Measurements from ENCODE around the gene ZNF536.

Gene ZNF536

DNA sequence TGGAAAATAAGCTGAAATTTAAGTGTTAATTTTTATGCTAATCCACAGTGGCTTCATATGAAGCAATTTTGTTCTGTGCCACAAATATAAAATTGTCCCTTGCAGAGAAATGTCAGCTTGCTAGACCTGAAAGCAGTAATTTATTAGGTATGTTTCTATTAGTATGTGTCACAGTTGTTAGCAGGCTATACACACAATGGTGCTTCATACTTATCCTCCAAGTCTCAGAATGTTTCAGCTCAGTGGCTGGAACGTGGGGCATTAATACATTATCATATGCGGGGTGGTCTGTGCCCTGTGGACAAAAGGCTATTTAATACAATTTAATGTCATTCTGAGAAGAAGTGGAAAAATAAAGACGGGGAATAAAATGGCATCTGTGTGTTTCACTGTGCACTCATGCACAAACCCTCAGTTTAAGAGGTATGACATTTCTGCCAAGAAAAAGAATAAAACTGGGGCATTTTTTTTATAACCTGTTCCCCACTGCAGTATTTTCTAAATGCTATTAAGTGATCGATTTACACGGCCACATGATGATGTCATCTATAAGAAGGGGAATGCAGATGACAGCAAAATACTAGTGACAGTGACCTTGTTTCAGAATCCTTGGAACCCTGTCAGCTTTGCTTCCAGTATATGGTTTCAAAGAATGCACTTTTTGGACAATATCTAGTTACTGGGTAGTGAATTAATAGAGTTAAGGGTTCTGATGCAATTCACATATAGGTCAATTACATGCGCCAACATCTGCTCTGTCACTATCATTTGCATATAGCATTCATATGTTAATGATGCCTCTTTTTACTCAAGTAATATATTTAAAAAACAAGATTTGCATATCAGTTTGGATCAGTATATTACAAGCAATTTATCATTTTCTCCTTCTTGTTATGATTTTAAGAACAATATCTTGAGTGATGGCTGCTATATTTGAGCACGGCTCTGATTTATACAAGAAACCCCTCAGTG lies 21.2 kb upstream of the ZNF536 start:
- FAIRE-seq: no peak

DNA sequence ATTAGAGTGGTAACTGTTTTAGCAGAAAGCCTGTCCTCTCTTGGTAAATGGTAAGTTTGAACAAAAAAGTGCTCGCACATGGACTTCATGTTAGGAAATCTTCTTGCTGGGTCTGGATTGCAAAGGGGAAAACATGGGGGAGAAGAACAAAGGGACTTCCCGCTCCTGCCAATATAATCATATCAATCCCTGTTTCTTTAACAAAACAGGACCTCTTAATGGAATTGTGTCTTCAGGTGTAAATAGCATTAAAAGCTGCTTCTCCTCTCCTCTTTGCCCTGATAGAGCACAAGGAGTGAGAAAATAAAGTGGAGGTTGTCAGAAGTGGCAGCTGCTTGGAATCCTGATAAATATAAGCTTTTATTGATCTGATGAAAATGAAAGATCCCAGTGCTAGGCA lies 20.4 kb upstream of the ZNF536 start:
- DNase-seq (ENCODE audit: insufficient read length, low spot score) (no peak), FAIRE-seq (no peak)
- TF ChIP-seq, protein P1, sequence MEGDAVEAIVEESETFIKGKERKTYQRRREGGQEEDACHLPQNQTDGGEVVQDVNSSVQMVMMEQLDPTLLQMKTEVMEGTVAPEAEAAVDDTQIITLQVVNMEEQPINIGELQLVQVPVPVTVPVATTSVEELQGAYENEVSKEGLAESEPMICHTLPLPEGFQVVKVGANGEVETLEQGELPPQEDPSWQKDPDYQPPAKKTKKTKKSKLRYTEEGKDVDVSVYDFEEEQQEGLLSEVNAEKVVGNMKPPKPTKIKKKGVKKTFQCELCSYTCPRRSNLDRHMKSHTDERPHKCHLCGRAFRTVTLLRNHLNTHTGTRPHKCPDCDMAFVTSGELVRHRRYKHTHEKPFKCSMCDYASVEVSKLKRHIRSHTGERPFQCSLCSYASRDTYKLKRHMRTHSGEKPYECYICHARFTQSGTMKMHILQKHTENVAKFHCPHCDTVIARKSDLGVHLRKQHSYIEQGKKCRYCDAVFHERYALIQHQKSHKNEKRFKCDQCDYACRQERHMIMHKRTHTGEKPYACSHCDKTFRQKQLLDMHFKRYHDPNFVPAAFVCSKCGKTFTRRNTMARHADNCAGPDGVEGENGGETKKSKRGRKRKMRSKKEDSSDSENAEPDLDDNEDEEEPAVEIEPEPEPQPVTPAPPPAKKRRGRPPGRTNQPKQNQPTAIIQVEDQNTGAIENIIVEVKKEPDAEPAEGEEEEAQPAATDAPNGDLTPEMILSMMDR (IDR thresholded peaks at IDR 0.05; ENCODE audit: insufficient read depth, missing control alignments): no peak

More for the DNA sequence above, 21.2 kb upstream of the ZNF536 start:
- TF ChIP-seq, protein P1 (IDR thresholded peaks at IDR 0.05; ENCODE audit: insufficient read depth, missing control alignments): no peak
- DNase-seq (ENCODE audit: insufficient read length, low spot score): no peak

DNA sequence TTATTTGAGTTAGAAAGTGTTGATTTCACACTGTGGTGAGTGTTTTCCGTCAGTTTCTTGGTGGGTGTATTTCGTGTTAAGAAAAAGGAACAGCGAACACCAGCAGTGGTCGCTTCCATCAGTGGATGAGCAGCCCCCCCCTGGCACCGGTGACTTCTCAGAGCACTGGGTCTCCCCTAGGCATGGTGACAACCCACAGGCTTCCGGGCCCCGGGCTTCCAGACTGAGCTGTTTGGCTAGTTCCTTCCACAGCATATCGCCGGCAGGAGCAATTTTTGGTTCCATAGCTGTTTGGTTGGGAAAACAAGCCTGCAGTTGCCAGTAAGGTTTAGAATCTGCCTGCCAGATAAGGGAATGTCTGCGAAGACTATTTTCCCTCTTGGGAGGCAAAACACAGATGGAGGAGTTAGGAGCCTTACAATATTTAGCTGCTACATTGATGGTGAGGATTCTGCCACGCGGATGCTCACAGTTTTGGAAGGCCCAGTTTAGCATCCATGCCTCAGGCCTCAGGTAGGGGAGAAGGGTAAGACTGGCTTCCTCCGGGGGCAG lies 18.7 kb upstream of the ZNF536 start:
- DNase-seq (ENCODE audit: insufficient read length, low spot score) (no peak), FAIRE-seq (no peak)
- TF ChIP-seq, protein P1 (IDR thresholded peaks at IDR 0.05; ENCODE audit: insufficient read depth, missing control alignments): no peak

DNA sequence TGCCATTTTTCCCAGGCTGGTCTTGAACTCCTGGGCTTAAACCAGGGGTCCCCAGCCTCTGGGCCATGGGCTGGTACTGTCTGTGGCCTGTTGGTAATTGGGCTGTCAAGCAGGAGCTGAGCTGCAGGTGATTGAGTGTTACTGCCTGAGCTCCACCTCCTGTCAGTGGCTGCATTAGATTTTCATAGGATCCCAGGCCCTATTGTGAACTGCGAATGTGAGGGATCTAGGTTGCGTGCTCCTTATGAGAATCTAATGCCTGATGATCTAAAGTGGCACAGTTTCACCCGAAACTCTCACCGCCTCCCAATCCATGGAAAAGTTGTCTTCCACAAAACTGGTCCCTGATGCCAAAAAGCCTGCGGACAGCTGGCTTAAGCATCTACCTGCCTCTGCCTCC lies 16.6 kb upstream of the ZNF536 start:
- TF ChIP-seq, protein P1 (IDR thresholded peaks at IDR 0.05; ENCODE audit: insufficient read depth, missing control alignments): no peak
- no peak for FAIRE-seq
- DNase-seq (ENCODE audit: insufficient read length, low spot score): no peak

DNA sequence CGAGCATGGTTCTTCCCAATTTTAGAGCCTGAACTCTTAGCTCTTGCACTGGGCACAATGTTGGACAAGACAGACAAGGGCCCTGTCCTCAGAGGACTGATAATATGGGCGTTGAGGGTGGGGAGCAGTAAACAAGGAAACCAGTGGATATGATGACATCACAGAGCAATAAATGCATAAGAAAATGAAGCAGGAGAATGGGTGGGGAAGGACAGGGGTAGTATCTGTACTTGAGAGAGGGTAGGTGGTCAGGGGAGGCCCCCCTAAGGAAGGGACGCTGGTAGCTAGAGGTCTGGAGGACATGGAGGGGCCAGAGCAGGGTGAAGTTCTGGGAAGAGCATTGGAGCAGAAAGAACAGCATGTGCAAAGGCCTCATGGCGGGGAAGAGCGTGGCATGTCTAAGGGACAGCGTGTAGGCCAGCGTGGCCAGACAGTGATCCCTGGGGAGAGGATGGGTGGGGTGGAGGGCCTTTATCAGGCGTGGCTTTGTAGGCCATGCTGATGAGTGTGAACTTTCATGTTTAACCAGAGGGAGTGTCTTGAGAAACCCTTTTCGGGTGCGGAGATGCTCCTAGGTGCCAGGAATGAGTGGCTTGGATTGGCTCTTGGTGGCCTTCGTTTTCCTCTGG lies 15.1 kb upstream of the ZNF536 start:
- TF ChIP-seq, protein P1 (IDR thresholded peaks at IDR 0.05; ENCODE audit: insufficient read depth, missing control alignments): no peak
- DNase-seq (ENCODE audit: insufficient read length, low spot score): no peak
- no peak for FAIRE-seq

DNA sequence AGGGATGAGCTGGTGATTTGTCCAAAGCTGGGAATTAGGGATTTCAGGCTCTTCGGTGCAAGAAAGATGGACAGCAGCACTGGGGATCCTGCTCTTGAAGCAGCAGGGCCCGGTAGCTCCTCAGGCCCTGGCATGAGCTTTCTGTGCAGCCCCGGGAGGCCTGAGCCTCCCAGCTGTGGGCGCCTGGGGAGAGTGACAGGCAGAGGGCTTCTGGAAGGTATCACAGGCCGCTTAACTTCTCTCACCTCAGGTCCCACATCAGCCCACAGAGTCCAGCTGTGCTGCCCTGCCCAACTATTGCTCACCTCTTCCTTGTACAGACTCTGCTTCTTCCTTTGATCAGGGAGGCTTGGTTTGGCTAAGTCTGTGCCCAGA lies 14.6 kb upstream of the ZNF536 start:
- TF ChIP-seq, protein P1 (IDR thresholded peaks at IDR 0.05; ENCODE audit: insufficient read depth, missing control alignments): no peak
- FAIRE-seq: no peak

More for the DNA sequence above, 14.6 kb upstream of the ZNF536 start:
- DNase-seq (ENCODE audit: insufficient read length, low spot score): no peak

All from D721Med (cell line).